ENCODE results near the gene RAN. TPM values are rescaled to one million over a fixed set of nuclear protein-coding genes. Genes with fewer than 3 reads are reported as not detected.

The RAN gene
- 253 TPM for total RNA-seq
- long read RNA-seq, transcript RAN-212 (7 exons, 2,661 nt), result major isoform, 107 of 123 reads
- long read RNA-seq, transcript RAN-203 (6 exons, 2,455 nt), result minor isoform, 9 of 123 reads
- long read RNA-seq, partial matches to known transcripts, result 1 of 123 reads
- long read RNA-seq, other reads (novel, unspliced or antisense), result 5 of 123 reads

GRCh38 chr12:130871286-130872178, at the start of gene RAN:
RAN (plus strand) TSS chr12:130872066; CDS start chr12:130872594, 528 bp downstream.
- ATAC-seq (peak; percentile 94), DNase-seq (ENCODE audit: missing footprints) (peak; percentile 96)
- intact Hi-C loops (cut with DNase I), result loop anchor here (2.0 kb wide), 1 partner anchor 33 kb away; the partner anchor contains the start of gene STX2

GRCh38 chr12:130825771-130826150, 46.1 kb upstream of the RAN start:
- intact Hi-C loops (cut with DNase I), result no loop called here
- ATAC-seq (no peak), DNase-seq (ENCODE audit: missing footprints) (no peak)

- peak; percentile 65 for ATAC-seq
- DNase-seq (ENCODE audit: missing footprints), result peak; percentile 74
- intact Hi-C loops (cut with DNase I), result no loop called here
Measured at GRCh38 chr12:130826151-130826801, 45.6 kb upstream of the RAN start.

GRCh38 chr12:130827432-130827831, 44.4 kb upstream of the RAN start:
- DNase-seq (ENCODE audit: missing footprints) (no peak), ATAC-seq (no peak)
- intact Hi-C loops (cut with DNase I), result no loop called here

GRCh38 chr12:130828895-130829294, 43.0 kb upstream of the RAN start:
- intact Hi-C loops (cut with DNase I), result no loop called here
- DNase-seq (ENCODE audit: missing footprints) (no peak), ATAC-seq (no peak)

- DNase-seq (ENCODE audit: missing footprints) (no peak), ATAC-seq (no peak)
- intact Hi-C loops (cut with DNase I), result no loop called here
Measured at GRCh38 chr12:130829391-130830245, 42.2 kb upstream of the RAN start.

- DNase-seq (ENCODE audit: missing footprints) (no peak), ATAC-seq (no peak)
- intact Hi-C loops (cut with DNase I), result no loop called here
Measured at GRCh38 chr12:130830246-130830551, 41.7 kb upstream of the RAN start.

- intact Hi-C loops (cut with DNase I), result no loop called here
- no peak for ATAC-seq
- DNase-seq (ENCODE audit: missing footprints), result no peak
Measured at GRCh38 chr12:130831246-130831645, 40.6 kb upstream of the RAN start.

- intact Hi-C loops (cut with DNase I), result no loop called here
- no peak for DNase-seq (ENCODE audit: missing footprints)
Measured at GRCh38 chr12:130831876-130832405, 39.9 kb upstream of the RAN start.

GRCh38 chr12:130832561-130833209, 39.2 kb upstream of the RAN start:
- ATAC-seq, result peak; percentile 43
- no peak for DNase-seq (ENCODE audit: missing footprints)

More at GRCh38 chr12:130831876-130832405, 39.9 kb upstream of the RAN start:
- no peak for ATAC-seq

GRCh38 chr12:130835011-130835410, 36.9 kb upstream of the RAN start:
- no peak for ATAC-seq
- intact Hi-C loops (cut with DNase I), result no loop called here
- DNase-seq (ENCODE audit: missing footprints), result no peak

More at GRCh38 chr12:130832561-130833209, 39.2 kb upstream of the RAN start:
- intact Hi-C loops (cut with DNase I), result no loop called here

GRCh38 chr12:130835436-130835835, 36.4 kb upstream of the RAN start:
- no peak for ATAC-seq
- DNase-seq (ENCODE audit: missing footprints), result no peak
- intact Hi-C loops (cut with DNase I), result no loop called here

- peak; percentile 24 for ATAC-seq
- intact Hi-C loops (cut with DNase I), result loop anchor here (2.0 kb wide), 1 partner anchor 32 kb away; no protein-coding TSS in a partner anchor
- DNase-seq (ENCODE audit: missing footprints), result no peak
Measured at GRCh38 chr12:130838284-130838950, 33.4 kb upstream of the RAN start.

GRCh38 chr12:130838951-130839769, 32.7 kb upstream of the RAN start, which contains the start of gene STX2:
STX2 (minus strand) TSS chr12:130839250; CDS start chr12:130839099, 151 bp downstream.
- DNase-seq (ENCODE audit: missing footprints), result peak; percentile 94
- ATAC-seq, result peak; percentile 98
- intact Hi-C loops (cut with DNase I), result loop anchor here (2.0 kb wide), 1 partner anchor 32 kb away; no protein-coding TSS in a partner anchor

- ATAC-seq, result no peak
- intact Hi-C loops (cut with DNase I), result loop anchor here (2.0 kb wide), 1 partner anchor 31 kb away; no protein-coding TSS in a partner anchor
- DNase-seq (ENCODE audit: missing footprints), result no peak
Measured at GRCh38 chr12:130839770-130840404, 32.0 kb upstream of the RAN start.

- ATAC-seq (no peak), DNase-seq (ENCODE audit: missing footprints) (no peak)
- intact Hi-C loops (cut with DNase I), result no loop called here
Measured at GRCh38 chr12:130846369-130846768, 25.5 kb upstream of the RAN start.

All from Right ventricle myocardium inferior (tissue), 1 donor.